Endothelial cell of umbilical vein (primary cell): ENCODE measurements around the gene ROPN1B. TPM values are rescaled to one million over a fixed set of nuclear protein-coding genes. Genes with fewer than 3 reads are reported as not detected.
A peak's percentile ranks its signal among the peaks of the same experiment; 100 is the strongest.
"Not testable (repeated sequence)": the region's sequence is repeated elsewhere in the genome, so short reads cannot be mapped to it uniquely, and the experiment has no call there.

Experiments
- BruUV-seq: library from RNA; stranded (reverse); fragments of 400-500 nt; replicated peaks from 2 replicates; lab custom pipeline; 2021; lab: Mats Ljungman, UMichigan
- CTCF ChIA-PET: fragments of 300-600, 350-600 bp; sonication (Branson Sonifier 250); formaldehyde crosslinking; loops from one replicate; lab custom pipeline; 2021; ENCODE audit warnings: antibody characterized with exemption, inconsistent platforms; lab: Charles Lee
- POLR2A ChIA-PET: fragments of 300-600, 350-600 bp; sonication (Branson Sonifier 250); formaldehyde crosslinking; loops from one replicate; lab custom pipeline; 2021; ENCODE audit warnings: antibody characterized with exemption, inconsistent platforms; lab: Charles Lee
- DNase-seq: peaks from one replicate; pipeline ENCODE4 v3.0.0-alpha.2; 2011; ENCODE audit warnings: low read depth, low spot score
- FAIRE-seq: peaks from 2 replicates; lab custom pipeline; 2011; peaks lifted over from hg19 to GRCh38; lab: Jason Lieb, UNC
- H2AFZ ChIP-seq: 2 replicates; pipeline ENCODE4 v1.6.0; 2012; ENCODE audit warnings: low read depth, low read length, control low read depth, inconsistent platforms
- H3K27ac ChIP-seq: 2 replicates; pipeline ENCODE4 v1.5.1; 2011; ENCODE audit warnings: low read depth, mild to moderate bottlenecking, control low read depth, low read length, moderate library complexity; ENCODE audit not compliant: insufficient read depth
- H3K27me3 ChIP-seq, 2 experiments: 2 replicates each; pipeline versions ENCODE4 v1.6.0 to v1.6.1; 2011; ENCODE audit warnings: low read length in 2 of 2, mixed read lengths in 1 of 2; ENCODE audit not compliant: control insufficient read depth in 2 of 2, insufficient read depth in 2 of 2
- H3K36me3 ChIP-seq, 2 experiments: 2 replicates in 1 of 2; 3 replicates in 1 of 2; pipeline ENCODE4 v1.5.1; 2011; ENCODE audit warnings: low read length in 2 of 2, mild to moderate bottlenecking in 1 of 2, moderate library complexity in 1 of 2; ENCODE audit not compliant: control insufficient read depth in 2 of 2, insufficient read depth in 2 of 2; ENCODE audit errors: extremely low read depth in 1 of 2
- H3K4me1 ChIP-seq: 3 replicates; pipeline ENCODE4 v1.5.1; 2011; ENCODE audit warnings: mild to moderate bottlenecking, low read length; ENCODE audit not compliant: control insufficient read depth, insufficient read depth; ENCODE audit errors: extremely low read depth
- H3K4me2 ChIP-seq: 2 replicates; pipeline ENCODE4 v1.6.1; 2011; ENCODE audit warnings: low read length, control low read depth, mixed read lengths; ENCODE audit not compliant: insufficient read depth
- H3K4me3 ChIP-seq, 3 experiments: fragments of 200-600 bp in 1 of 3; sonication (generic), shearing (Covaris generic) in 1 of 3; replicated peaks in 1 of 3; 2 replicates each; pipeline ENCODE4 v1.5.1; 2011 to 2016; ENCODE audit warnings: control low read depth in 3 of 3, low read length in 3 of 3, mild to moderate bottlenecking in 2 of 3, inconsistent platforms in 1 of 3, low read depth in 1 of 3, moderate library complexity in 1 of 3; ENCODE audit not compliant: insufficient read depth in 1 of 3
- H3K79me2 ChIP-seq: 2 replicates; pipeline ENCODE4 v1.6.0; 2012; ENCODE audit warnings: low read length, inconsistent platforms; ENCODE audit not compliant: control insufficient read depth, insufficient read depth
- H3K9ac ChIP-seq: replicated peaks from 2 replicates; pipeline ENCODE3; 2011; ENCODE audit warnings: low read length, control low read depth; ENCODE audit not compliant: insufficient read depth; ENCODE audit errors: extremely low read depth
- H3K9me1 ChIP-seq: replicated peaks from 3 replicates; pipeline ENCODE4 v1.6.0; 2011; ENCODE audit warnings: mild to moderate bottlenecking, low read length; ENCODE audit not compliant: control insufficient read depth, insufficient read depth; ENCODE audit errors: extremely low read depth
- H3K9me3 ChIP-seq: replicated peaks from 2 replicates; pipeline ENCODE4 v1.5.1; 2012; ENCODE audit warnings: low read length, inconsistent platforms; ENCODE audit not compliant: control insufficient read depth, insufficient read depth
- H4K20me1 ChIP-seq: replicated peaks from 2 replicates; pipeline ENCODE3; 2011; ENCODE audit warnings: mild to moderate bottlenecking, low read length; ENCODE audit not compliant: control insufficient read depth, insufficient read depth; ENCODE audit errors: extremely low read depth
- CTCF ChIP-seq, 2 donors: IDR thresholded peaks; 1 replicate in 1 of 2; 2 replicates in 1 of 2; pipeline ENCODE4 v1.5.1; 2011; ENCODE audit warnings: low read length in 2 of 2, mild to moderate bottlenecking in 2 of 2, moderate library complexity in 2 of 2, control low read depth in 1 of 2, inconsistent platforms in 1 of 2, low read depth in 1 of 2; ENCODE audit not compliant: insufficient read depth in 1 of 2; ENCODE audit errors: extremely low read depth in 1 of 2
- dilution Hi-C: fragments of 300-500 bp; cut with MboI; formaldehyde crosslinking; loops from one replicate; pipeline ENCODE4 v1.15.0; 2019; ENCODE audit warnings: low sequenced_read_pairs; ENCODE audit not compliant: extremely low pct_ligation_motif_present
- intact Hi-C: fragments of 100-400 bp; cut with micrococcal nuclease; formaldehyde crosslinking; loops from one replicate; pipeline ENCODE4 v1.10.0; 2022
- polyA plus RNA-seq, 4 experiments: library from polyadenylated mRNA; depleted of rRNA in 3 of 4; stranded (reverse) in 3 of 4; unstranded in 1 of 4; fragments of >200 nt; gene quantifications; 2 replicates each; pipeline versions ENCODE4 v1.2.1 to v1.2.3, GENCODE V29; 2011 to 2012; ENCODE audit warnings: missing spikeins in 1 of 4
- total RNA-seq: library from RNA; stranded (reverse); gene quantifications from 2 replicates; pipeline ENCODE4 v1.2.3, GENCODE V29; 2021

Gene ROPN1B
- total and polyA plus RNA-seq, 2 donors (not counting 3 experiments of a cell fraction or from before 2014, with no cell fraction given): not detected

GRCh38 chr3:125925727-125926126 lies 43.3 kb upstream of the ROPN1B start:
- dilution Hi-C loops, H2AFZ ChIP-seq, H3K4me3 ChIP-seq, BruUV-seq, CTCF ChIA-PET, FAIRE-seq, H3K4me2 ChIP-seq, H3K36me3 ChIP-seq, intact Hi-C loops, H3K4me1 ChIP-seq, H3K9me1 ChIP-seq, DNase-seq, H3K9me3 ChIP-seq, H3K27ac ChIP-seq, H3K9ac ChIP-seq, H4K20me1 ChIP-seq, H3K27me3 ChIP-seq, H3K79me2 ChIP-seq, POLR2A ChIA-PET: not testable (repeated sequence)

- H3K79me2 ChIP-seq, H4K20me1 ChIP-seq, dilution Hi-C loops, BruUV-seq, H3K9ac ChIP-seq, H3K9me3 ChIP-seq, H3K4me3 ChIP-seq, H3K9me1 ChIP-seq, H3K4me1 ChIP-seq, H3K36me3 ChIP-seq, FAIRE-seq, H2AFZ ChIP-seq, intact Hi-C loops, POLR2A ChIA-PET, H3K27ac ChIP-seq, H3K4me2 ChIP-seq, H3K27me3 ChIP-seq: not testable (repeated sequence)
- peak; percentile 43 to 60 for TF ChIP-seq CTCF (IDR thresholded peaks at IDR 0.05; ENCODE audit: extremely low read depth in 1 of 2, insufficient read depth in 1 of 2, low read depth in 1 of 2, low read length in 2 of 2)
- CTCF ChIA-PET: interaction anchor here (0.7 to 1.8 kb wide), 12 partner anchors 9 to 428 kb away, joined by 3 to 28 read pairs (median 4); partner anchors contain the start of gene KLF15
- peak; percentile 39 for DNase-seq
Observed at GRCh38 chr3:125928771-125929545, 40.0 kb upstream of the ROPN1B start.

- H3K4me1 ChIP-seq, H3K27ac ChIP-seq, H2AFZ ChIP-seq, dilution Hi-C loops, FAIRE-seq, H3K36me3 ChIP-seq, H4K20me1 ChIP-seq, H3K9me3 ChIP-seq, H3K4me3 ChIP-seq, DNase-seq, H3K9ac ChIP-seq, intact Hi-C loops, H3K79me2 ChIP-seq, POLR2A ChIA-PET, BruUV-seq, H3K9me1 ChIP-seq, H3K4me2 ChIP-seq, H3K27me3 ChIP-seq: not testable (repeated sequence)
- CTCF ChIA-PET: interaction anchor here (0.7 to 1.8 kb wide), 11 partner anchors 10 to 427 kb away, joined by 3 to 28 read pairs (median 4); partner anchors contain the start of gene KLF15
Observed at GRCh38 chr3:125929765-125930164, 39.2 kb upstream of the ROPN1B start.
